DMS153 (cell line): Measurements from ENCODE around the gene FAM170B.

Experiments
- DNase-seq: peaks from one replicate; lab custom pipeline; 2025; lab: John Stamatoyannopoulos, UW

Gene FAM170B

DNA sequence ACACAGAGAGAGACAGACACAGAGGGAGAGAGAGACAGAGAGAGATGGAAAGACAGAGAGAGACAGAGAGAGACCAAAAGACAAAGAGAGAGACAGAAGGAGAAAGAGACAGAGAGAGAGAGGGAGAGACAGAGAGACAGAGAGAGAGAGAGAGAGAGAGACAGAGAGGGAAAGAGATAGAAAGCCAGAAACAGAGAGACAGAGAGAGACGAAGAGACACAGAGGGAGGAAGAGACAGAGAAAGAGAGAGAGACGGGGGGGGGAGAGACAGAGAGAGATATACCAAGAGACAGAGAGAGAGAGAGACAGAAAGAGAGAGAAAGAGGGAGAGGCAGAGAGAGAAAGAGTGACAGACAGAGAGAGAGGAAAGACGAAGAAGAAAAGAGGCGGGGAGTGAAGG, 28.7 kb downstream of the FAM170B start:
- no peak for DNase-seq

- DNase-seq = no peak
Measured at GRCh38 chr10:49104323-49104722, 29.5 kb downstream of the FAM170B start.

DNA sequence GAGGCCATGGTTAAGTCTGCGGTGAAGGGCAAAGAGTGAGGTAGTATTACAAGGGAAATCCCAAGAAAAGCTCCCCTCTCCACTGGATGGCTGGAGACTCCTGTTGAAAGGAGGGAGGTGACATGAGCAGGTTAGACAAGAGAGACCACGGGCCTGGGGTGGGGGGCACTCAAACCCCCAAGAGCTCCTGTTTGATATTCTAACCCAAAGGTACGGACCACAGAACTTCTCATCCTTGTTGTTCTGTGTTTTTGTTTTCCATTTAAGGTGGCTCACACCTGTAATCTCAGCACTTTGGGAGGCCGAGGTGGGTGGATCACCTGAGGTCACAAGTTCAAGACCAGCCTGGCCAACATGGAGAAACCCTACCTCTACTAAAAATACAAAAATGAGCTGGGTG, 30.1 kb downstream of the FAM170B start:
- no peak for DNase-seq

DNA sequence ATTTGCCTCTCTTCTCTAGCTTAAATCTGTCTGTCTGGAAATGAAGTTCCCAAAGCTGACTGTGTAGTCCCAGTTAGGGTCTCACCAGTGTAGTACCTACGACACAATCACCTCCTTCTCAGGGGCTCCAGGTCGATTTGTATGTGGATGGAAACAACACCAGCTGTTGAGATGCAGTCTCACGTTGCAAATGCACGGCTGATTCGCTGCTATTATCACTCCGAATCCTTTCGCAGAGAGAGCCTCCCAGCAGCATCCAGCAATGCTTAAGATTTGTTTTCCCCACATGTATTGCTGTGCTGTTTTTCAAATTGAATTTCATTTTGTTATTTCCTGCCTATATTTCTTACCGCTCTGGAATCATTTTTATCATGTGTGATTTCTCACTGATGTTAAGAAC, 34.8 kb downstream of the FAM170B start:
- no peak for DNase-seq

GRCh38 chr10:49096890-49097445, 36.9 kb downstream of the FAM170B start:
- DNase-seq = no peak

GRCh38 chr10:49094646-49095045, 39.2 kb downstream of the FAM170B start:
- no peak for DNase-seq

DNA sequence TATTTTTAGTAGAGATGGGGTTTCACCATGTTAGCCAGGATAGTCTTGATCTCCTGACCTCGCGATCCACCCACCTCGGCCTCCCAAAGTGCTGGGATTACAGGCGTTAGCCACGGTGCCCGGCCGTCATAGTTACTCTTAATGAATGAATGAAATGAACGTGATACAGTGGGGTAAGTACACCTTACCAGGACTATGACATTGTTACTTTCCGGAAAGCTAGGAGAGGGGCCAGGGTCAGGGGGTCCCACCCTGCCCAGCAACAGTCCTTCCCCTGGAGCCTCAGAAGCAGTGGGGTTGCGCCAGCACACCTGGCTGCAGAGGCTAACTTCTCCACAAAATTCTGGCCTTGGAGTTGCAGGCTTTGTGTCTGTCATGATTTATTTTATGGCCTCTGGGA, 39.9 kb downstream of the FAM170B start:
- DNase-seq = no peak

GRCh38 chr10:49092477-49092876, 41.3 kb downstream of the FAM170B start:
- DNase-seq = no peak

- no peak for DNase-seq
Measured at GRCh38 chr10:49091450-49092210, 42.2 kb downstream of the FAM170B start.

- DNase-seq = no peak
Measured at GRCh38 chr10:49090696-49091380, 43.0 kb downstream of the FAM170B start.

DNA sequence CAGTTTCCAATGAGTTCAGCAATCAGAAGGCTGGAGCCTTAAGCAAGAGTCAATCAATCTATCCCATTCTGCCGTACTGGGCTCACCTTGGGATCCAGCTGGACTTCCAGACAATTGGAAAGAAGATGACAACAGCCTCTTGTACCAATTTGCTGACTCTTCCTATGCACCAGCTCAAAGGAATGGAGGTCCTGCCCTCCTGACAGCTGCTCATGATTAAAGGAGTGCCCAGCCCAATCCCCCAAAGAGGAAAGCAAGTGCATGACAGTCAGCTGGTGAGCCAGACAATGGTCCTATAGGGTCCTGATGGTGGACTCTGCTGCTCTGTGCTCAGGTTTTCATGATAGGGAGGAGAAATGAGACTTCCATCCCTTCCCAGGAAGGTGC, 43.6 kb downstream of the FAM170B start:
- no peak for DNase-seq

DNA sequence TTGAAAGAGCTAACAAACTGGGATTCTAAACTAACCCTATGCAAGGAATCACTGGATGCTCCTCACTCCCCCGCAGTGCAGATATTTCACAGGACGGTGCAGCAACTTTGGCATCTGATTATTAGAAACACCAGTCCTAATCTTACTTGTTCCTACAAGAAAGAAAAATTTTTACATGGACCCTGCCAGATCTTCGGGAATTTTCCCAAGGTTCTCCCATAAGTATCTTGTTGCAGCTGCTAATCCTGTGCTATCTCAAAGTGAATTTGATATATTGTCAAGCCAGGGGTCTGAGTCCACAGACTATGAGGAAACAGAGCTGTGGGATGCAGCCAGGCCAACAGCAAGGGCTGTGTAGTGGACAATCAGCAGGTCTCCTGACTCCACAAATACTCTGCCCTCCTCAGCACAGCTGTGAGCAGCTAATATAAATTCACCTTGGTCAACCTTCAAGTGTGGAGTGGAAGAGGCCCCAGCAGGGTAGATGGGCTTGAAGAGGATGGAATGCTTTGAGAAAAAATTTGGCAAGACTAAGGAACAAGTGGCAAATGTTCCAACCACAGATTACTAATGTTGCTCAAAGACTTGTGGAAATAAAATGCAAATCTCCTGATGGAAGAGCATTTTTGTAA, 44.1 kb downstream of the FAM170B start:
- DNase-seq = no peak

GRCh38 chr10:49089152-49089551, 44.7 kb downstream of the FAM170B start:
- no peak for DNase-seq

GRCh38 chr10:49086889-49087288, 46.9 kb downstream of the FAM170B start:
- no peak for DNase-seq

DNA sequence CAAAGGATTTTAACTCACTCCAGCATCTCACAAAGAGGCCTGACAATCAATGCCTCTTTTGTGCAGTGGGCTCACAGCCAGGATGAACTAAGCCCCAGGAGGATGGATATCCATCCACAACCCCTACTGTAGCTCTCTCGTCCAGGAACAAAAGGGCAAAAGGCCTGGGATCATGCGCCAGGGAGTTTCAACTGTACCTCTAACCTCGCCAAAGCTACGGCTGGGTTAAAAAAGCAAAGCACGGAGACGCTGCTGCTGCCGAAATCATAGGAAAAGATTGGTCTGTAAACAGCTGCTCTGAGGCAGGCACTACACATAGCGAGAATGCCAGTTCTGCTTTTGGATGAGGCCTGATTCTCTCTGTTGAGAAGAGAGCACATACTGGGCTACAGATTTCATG, 50.6 kb downstream of the FAM170B start:
- DNase-seq = no peak

DNA sequence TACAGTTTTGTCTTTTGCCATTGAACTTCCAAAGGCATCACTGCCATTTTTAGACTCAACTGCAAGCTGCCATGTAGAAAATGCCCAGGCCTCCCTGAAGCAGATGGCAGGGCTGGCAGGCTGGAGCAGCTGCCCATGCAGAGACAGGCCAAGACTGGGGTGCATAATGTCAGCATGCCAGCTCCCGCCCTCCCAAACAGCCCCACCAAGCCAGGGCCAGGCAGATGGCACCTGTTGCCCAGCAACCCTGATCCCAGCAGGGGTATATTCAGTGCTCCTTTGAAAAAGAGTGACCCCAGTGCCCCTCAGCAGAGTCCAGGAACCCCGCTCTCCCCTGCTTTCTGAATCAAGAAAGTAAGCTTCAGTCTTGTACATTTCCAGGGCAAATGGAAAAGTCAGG, 51.1 kb downstream of the FAM170B start:
- no peak for DNase-seq

- DNase-seq = no peak
Measured at GRCh38 chr10:49081547-49082275, 52.1 kb downstream of the FAM170B start.
